ENCODE results near the gene PCBP4. TPM values are rescaled to one million over a fixed set of nuclear protein-coding genes. Genes with fewer than 3 reads are reported as not detected.

The PCBP4 gene
- total RNA-seq, 2 donors from 2014 or later, result 19.6 to 22.4 TPM

DNA sequence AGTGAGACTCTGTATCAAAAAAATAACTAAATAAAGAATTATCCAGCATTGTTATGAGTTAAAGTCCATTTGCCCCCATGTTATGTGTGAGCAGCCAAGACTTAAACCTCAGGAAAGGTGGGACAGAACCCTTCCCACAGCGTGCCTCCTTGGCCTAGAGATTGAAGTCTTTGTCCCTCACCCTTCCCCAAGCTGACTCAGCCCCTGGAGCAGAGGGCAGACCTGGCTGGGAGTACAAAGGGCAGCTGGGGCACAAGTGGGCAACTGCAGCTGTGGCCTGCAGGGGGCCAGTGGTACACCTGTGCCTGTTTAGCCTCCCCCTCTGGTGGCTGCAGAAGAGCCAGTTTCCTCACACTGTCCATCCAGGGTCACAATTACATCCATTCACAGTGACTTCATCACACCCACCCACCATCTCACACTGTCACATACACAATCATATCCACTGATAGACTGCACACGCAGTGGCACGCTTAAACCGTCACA is 15.1 kb upstream of the PCBP4 start:
- Histone ChIP-seq H3K4me1 (peaks cover 13% of the 10 kb centered on the region), H3K9me3 (no peaks in the 10 kb centered on the region), H3K4me3 (peak overlapping the region; percentile 60), H3K9ac (ENCODE audit: low read depth in 2 of 2, low read length in 2 of 2) (peak overlapping the region; percentile 95 to 97), H3K36me3 (no peaks in the 10 kb centered on the region), H3K27me3 (no peaks in the 10 kb centered on the region), H3K27ac (peak overlapping the region; percentile 99)
- peak; percentile 83 for DNase-seq
- TF ChIP-seq, protein P1, sequence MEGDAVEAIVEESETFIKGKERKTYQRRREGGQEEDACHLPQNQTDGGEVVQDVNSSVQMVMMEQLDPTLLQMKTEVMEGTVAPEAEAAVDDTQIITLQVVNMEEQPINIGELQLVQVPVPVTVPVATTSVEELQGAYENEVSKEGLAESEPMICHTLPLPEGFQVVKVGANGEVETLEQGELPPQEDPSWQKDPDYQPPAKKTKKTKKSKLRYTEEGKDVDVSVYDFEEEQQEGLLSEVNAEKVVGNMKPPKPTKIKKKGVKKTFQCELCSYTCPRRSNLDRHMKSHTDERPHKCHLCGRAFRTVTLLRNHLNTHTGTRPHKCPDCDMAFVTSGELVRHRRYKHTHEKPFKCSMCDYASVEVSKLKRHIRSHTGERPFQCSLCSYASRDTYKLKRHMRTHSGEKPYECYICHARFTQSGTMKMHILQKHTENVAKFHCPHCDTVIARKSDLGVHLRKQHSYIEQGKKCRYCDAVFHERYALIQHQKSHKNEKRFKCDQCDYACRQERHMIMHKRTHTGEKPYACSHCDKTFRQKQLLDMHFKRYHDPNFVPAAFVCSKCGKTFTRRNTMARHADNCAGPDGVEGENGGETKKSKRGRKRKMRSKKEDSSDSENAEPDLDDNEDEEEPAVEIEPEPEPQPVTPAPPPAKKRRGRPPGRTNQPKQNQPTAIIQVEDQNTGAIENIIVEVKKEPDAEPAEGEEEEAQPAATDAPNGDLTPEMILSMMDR (IDR thresholded peaks at IDR 0.05), result peak; percentile 65
- intact Hi-C loops (cut with DNase I), result no loop called here

DNA sequence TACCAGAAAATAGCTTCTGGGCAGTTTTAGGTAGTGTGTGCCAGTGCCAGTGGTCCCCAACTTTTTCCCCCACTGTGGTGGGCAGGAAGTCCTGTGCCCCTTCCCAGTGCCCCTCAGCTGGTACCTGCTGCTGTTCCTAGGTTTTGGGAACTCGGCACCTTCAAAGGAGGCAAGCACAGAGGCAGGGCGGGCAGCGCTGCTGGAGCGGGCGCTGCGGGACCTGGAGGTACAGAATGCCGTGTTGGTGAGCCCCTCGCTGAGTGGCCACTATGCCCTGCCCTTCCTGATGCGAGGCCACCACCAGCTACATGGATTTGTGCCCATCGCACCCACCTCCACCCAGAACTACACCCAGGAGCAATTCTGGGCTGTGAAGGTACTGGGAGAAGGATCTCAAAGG is 13.0 kb upstream of the PCBP4 start:
- no peaks in the 10 kb centered on the region for H3K36me3 ChIP-seq
- H3K9ac ChIP-seq (ENCODE audit: low read depth in 2 of 2, low read length in 2 of 2), result no peak overlapping the region
- H3K9me3 ChIP-seq, result no peaks in the 10 kb centered on the region
- TF ChIP-seq, protein P1 (IDR thresholded peaks at IDR 0.05), result no peak
- H3K27me3 ChIP-seq, result no peaks in the 10 kb centered on the region
- intact Hi-C loops (cut with DNase I), result no loop called here
- H3K27ac ChIP-seq, result no peak overlapping the region
- H3K4me3 ChIP-seq, result no peak overlapping the region
- H3K4me1 ChIP-seq, result peaks cover 13% of the 10 kb centered on the region
- DNase-seq, result no peak

DNA sequence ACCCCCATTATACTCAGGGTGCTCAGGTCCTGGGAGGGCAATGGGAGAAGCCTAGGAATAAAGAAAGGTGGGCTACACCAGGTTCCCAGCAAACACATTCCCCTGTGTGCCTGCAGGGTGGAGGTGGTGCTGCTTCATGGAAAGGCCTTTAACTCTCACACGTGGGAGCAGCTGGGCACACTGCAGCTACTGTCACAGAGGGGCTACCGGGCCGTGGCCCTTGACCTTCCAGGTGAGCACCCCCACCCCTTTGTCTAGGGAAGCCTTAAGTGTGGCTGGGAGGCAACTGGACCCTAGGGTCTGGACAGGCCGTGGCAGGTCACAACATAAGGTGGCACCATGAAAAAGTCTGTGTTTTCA is 10.9 kb upstream of the PCBP4 start:
- TF ChIP-seq, protein P1 (IDR thresholded peaks at IDR 0.05), result no peak

DNA sequence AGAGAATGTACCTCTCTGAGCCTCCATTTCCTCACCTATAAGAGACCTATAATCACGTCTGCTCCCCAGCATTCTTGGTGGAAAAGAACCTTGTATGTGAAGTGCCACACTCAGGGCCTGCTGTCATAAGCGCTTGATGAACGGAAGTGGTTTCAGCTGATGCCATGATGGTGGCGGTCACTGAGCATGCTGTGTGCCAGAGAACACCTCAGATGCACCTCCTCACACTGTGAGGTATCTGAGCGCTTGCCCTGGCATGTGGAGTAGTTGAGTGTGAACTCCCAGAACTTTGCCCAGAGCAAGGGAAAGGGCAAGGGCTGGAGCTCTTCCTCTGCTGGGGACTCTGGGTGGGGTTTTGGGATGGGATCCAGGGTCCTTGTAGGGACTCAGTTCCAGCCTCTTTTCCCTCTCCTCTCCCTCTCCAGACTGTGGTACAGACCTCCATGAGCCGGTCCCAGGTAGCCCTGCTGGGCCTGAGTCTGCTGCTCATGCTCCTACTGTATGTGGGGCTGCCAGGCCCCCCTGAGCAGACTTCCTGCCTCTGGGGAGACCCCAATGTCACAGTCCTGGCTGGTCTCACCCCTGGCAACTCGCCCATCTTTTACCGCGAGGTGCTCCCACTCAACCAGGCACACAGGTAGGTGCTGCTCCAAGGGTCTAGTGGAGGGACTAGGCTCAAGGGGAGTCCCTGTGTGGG is 10.3 kb upstream of the PCBP4 start:
- no peak for DNase-seq
- Histone ChIP-seq H3K36me3 (no peaks in the 10 kb centered on the region), H3K4me1 (peaks cover 6% of the 10 kb centered on the region), H3K9ac (ENCODE audit: low read depth in 2 of 2, low read length in 2 of 2) (no peak overlapping the region), H3K27ac (no peak overlapping the region), H3K27me3 (no peaks in the 10 kb centered on the region), H3K9me3 (no peaks in the 10 kb centered on the region), H3K4me3 (no peak overlapping the region)
- TF ChIP-seq, protein P1 (IDR thresholded peaks at IDR 0.05), result no peak
- intact Hi-C loops (cut with DNase I), result no loop called here

More for the DNA sequence above, 10.9 kb upstream of the PCBP4 start:
- H3K27ac ChIP-seq, result no peak overlapping the region
- H3K9ac ChIP-seq (ENCODE audit: low read depth in 2 of 2, low read length in 2 of 2), result no peak overlapping the region
- intact Hi-C loops (cut with DNase I), result no loop called here
- H3K4me1 ChIP-seq, result peaks cover 6% of the 10 kb centered on the region
- H3K9me3 ChIP-seq, result no peaks in the 10 kb centered on the region
- no peak overlapping the region for H3K4me3 ChIP-seq
- no peaks in the 10 kb centered on the region for H3K27me3 ChIP-seq
- H3K36me3 ChIP-seq, result no peaks in the 10 kb centered on the region
- no peak for DNase-seq

DNA sequence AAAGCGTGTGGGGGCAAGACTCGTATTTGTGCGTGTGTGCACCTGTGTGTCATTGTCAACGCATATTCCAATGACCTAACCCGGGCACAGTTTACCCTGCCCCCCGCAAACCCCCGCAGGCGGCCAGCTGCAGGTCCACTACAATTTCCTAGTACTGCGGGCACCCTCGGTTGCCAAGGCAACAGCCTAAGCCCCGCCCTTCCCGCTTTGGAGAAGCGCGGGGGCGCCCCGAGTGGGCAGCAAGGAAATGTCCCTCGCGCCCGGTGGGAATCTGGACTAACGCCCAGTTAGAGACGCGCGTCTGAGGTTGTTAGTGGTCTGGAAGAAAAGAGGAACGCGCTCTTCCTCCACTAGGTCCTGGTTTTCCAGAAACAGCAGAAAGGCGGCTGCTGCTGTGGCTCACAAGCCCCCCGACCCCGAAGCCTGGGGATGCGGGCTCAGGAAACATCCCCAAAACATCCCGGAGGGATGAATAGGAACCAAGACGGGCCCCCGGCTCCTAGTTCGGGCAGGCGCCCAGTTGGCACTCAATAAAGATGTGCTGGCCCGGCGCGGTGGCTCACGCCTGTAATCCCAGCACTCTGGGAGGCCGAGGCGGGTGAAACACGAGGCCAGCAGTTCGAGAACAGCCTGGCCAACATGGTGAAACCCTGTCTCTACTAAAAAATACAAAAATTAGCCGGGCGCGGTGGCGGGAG is 8.7 kb upstream of the PCBP4 start:
- H3K4me3 ChIP-seq, result peak overlapping the region; percentile 81
- H3K4me1 ChIP-seq, result no peaks in the 10 kb centered on the region
- TF ChIP-seq, protein P1 (IDR thresholded peaks at IDR 0.05), result no peak
- H3K27me3 ChIP-seq, result no peaks in the 10 kb centered on the region
- intact Hi-C loops (cut with DNase I), result no loop called here
- no peaks in the 10 kb centered on the region for H3K36me3 ChIP-seq
- H3K27ac ChIP-seq, result no peak overlapping the region
- H3K9me3 ChIP-seq, result no peaks in the 10 kb centered on the region
- peak overlapping the region in 1 of 2 donors; percentile 94 for H3K9ac ChIP-seq (ENCODE audit: low read depth in 2 of 2, low read length in 2 of 2)
- peak; percentile 81 for DNase-seq

All from colonic mucosa (tissue), 4 donors.